ENCODE measurements around the gene RHOT1.

- no peak for TF ChIP-seq FOXM1 (IDR thresholded peaks at IDR 0.05; ENCODE audit: borderline replicate concordance, low read depth)
- peak; percentile 28; the same call in 1 of the 2 replicates for TF ChIP-seq YY1 (IDR thresholded peaks at IDR 0.05; ENCODE audit: low read depth)
- no peak for TF ChIP-seq REST (IDR thresholded peaks at IDR 0.05; ENCODE audit: low read depth)
- TF ChIP-seq MAX (IDR thresholded peaks at IDR 0.05): peak; percentile 58; the same call in 1 of the 2 replicates
- TF ChIP-seq CREB1 (IDR thresholded peaks at IDR 0.05; ENCODE audit: low read depth): no peak
- TF ChIP-seq TEAD4 (IDR thresholded peaks at IDR 0.05): no peak
- no peak for TF ChIP-seq EP300 (IDR thresholded peaks at IDR 0.05; ENCODE audit: borderline replicate concordance)
- 0 out of 2 replicates have a peak, but pooled peaks have one; percentile 33 for TF ChIP-seq TAF1 (IDR thresholded peaks at IDR 0.05; ENCODE audit: low read depth)
- TF ChIP-seq RAD21 (IDR thresholded peaks at IDR 0.05; ENCODE audit: low read depth): no peak
- TF ChIP-seq ZBTB7A (IDR thresholded peaks at IDR 0.05; ENCODE audit: low read depth): no peak
These were observed 15.0 kb upstream of the RHOT1 start for GRCh38 chr17:32127158-32127897.

Data from Ishikawa (cell line).